Fibroblast of pulmonary artery (primary cell): Measurements from ENCODE around the gene KRTAP5-3.
"Not testable (repeated sequence)": the region's sequence is repeated elsewhere in the genome, so short reads cannot be mapped to it uniquely, and the experiment has no call there.

ENCODE experiments used
- DNase-seq: peaks from one replicate; pipeline ENCODE4 v3.0.0-alpha.2; 2010; ENCODE audit warnings: low read depth
- H3K4me3 ChIP-seq: replicated peaks from 2 replicates; pipeline ENCODE4 v1.5.1; 2011; ENCODE audit warnings: low read depth, mild to moderate bottlenecking, control low read depth, low read length, moderate library complexity
- TF ChIP-seq, protein P1 (sequence below): IDR thresholded peaks from 2 replicates; pipeline ENCODE4 v1.5.1; 2011; ENCODE audit warnings: mild to moderate bottlenecking, control low read depth, low read length, inconsistent platforms; ENCODE audit errors: missing control alignments

KRTAP5-3 gene

DNA sequence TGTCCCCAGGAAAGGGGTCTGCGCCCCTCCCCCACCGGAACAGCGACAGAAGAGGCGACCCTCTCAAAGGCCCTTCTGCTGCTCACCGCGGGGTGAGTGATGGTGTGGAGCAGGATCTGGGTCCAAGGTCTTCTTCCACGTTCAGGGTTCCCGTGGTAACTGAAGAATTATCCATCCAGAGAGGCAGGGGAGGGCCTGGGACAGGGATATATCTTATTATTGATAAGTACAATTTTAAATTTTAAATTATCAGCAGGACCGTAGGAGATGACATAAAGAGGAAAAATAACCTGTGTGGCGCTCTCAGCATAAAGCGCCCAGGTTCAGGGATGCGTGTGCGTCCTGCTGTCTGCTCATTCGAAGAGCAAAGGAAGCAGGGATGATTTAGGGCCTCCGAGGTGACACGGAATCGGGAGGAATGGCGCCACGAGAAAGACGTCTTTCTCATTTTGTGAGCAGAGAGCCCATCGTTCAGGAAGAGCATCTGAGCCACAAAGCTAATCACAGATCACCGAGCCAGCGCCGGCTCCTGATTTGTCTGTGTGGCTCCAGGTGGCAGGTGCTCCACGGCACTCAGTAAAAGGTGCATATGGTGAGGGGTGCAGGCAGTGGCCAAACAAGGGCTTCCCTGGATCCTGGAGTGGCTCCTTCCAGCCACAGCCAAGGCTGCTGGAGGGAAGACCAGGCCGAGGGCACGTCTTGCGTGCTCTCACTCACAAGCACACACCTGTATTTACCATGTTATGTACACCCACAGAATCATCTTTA, 40.6 kb upstream of the KRTAP5-3 start:
- TF ChIP-seq, protein P1, sequence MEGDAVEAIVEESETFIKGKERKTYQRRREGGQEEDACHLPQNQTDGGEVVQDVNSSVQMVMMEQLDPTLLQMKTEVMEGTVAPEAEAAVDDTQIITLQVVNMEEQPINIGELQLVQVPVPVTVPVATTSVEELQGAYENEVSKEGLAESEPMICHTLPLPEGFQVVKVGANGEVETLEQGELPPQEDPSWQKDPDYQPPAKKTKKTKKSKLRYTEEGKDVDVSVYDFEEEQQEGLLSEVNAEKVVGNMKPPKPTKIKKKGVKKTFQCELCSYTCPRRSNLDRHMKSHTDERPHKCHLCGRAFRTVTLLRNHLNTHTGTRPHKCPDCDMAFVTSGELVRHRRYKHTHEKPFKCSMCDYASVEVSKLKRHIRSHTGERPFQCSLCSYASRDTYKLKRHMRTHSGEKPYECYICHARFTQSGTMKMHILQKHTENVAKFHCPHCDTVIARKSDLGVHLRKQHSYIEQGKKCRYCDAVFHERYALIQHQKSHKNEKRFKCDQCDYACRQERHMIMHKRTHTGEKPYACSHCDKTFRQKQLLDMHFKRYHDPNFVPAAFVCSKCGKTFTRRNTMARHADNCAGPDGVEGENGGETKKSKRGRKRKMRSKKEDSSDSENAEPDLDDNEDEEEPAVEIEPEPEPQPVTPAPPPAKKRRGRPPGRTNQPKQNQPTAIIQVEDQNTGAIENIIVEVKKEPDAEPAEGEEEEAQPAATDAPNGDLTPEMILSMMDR = no peak
- no peak for DNase-seq

DNA sequence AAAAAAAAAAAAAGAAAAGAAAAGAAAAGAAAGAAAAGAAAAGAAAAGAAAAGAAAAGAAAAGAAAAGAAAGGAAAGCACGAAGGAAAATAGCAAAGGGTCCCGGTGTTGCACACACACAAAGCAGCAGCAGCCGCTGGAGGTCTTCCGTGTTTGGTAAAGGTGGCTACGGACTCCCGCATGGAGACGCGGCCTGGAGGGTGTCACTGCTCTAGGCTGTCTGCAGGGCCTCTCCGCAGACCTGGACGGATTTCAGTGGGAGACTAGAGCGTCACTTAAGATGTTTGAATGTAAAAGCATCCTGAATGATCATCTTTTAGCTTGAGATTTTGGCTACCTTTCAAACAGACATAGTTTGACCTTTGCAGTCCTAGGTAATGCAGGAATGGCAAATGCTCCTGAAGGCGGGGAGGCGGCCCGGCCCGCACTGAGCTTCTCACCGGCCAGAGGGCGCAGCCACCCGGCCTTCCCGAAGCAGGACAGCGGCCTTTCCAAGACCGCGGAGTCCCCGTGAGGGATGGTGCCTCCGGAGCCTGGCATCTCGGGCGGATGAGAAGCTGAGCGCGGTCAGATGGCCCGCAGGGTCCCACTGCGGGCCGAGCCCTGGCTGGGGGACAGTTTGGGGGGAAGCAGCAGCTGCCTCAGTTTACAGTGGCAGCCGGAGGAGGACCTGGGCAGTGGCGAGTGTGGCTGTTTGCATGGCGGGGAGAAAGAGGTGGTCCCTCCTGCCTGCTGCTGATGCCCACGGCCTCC, 39.8 kb upstream of the KRTAP5-3 start:
- DNase-seq = no peak
- TF ChIP-seq, protein P1 = no peak
- H3K4me3 ChIP-seq = no peak overlapping the region

More for the DNA sequence above, 40.6 kb upstream of the KRTAP5-3 start:
- no peak overlapping the region for H3K4me3 ChIP-seq

GRCh38 chr11:1646540-1646939, 38.3 kb upstream of the KRTAP5-3 start:
- not testable (repeated sequence) for H3K4me3 ChIP-seq, DNase-seq

- TF ChIP-seq, protein P1 = no peak
- DNase-seq = no peak
- H3K4me3 ChIP-seq = no peak overlapping the region
Observed at GRCh38 chr11:1645357-1645821, 37.1 kb upstream of the KRTAP5-3 start.

- no peak for DNase-seq
- H3K4me3 ChIP-seq = no peak overlapping the region
- TF ChIP-seq, protein P1 = no peak
Observed at GRCh38 chr11:1644601-1645356, 36.5 kb upstream of the KRTAP5-3 start.

GRCh38 chr11:1643146-1643690, 35.0 kb upstream of the KRTAP5-3 start:
- H3K4me3 ChIP-seq = no peak overlapping the region
- no peak for DNase-seq
- TF ChIP-seq, protein P1 = no peak
